ENCODE results near the gene POLRMT.

Gene POLRMT

GRCh38 chr19:582497-583197, 50.7 kb downstream of the POLRMT start:
- TF ChIP-seq POLR2AphosphoS5 (IDR thresholded peaks at IDR 0.05; ENCODE audit: low read depth, low read length) (no peak), FOXP2 (optimal IDR thresholded peaks at IDR 0.05; ENCODE audit: borderline replicate concordance, extremely low read depth, extremely low read length, insufficient read depth) (no peak), REST (IDR thresholded peaks at IDR 0.05; ENCODE audit: insufficient read depth in 1 of 2, low read depth in 2 of 2, low read length in 2 of 2) (no peak), SIN3A (IDR thresholded peaks at IDR 0.05; ENCODE audit: borderline replicate concordance, insufficient read depth, low read length) (no peak), TAF1 (IDR thresholded peaks at IDR 0.05; ENCODE audit: borderline replicate concordance, insufficient read depth, low read length) (no peak)

- TF ChIP-seq SIN3A (IDR thresholded peaks at IDR 0.05; ENCODE audit: borderline replicate concordance, insufficient read depth, low read length) (no peak), FOXP2 (optimal IDR thresholded peaks at IDR 0.05; ENCODE audit: borderline replicate concordance, extremely low read depth, extremely low read length, insufficient read depth) (no peak), REST (IDR thresholded peaks at IDR 0.05; ENCODE audit: insufficient read depth in 1 of 2, low read depth in 2 of 2, low read length in 2 of 2) (no peak), POLR2AphosphoS5 (IDR thresholded peaks at IDR 0.05; ENCODE audit: low read depth, low read length) (no peak), TAF1 (IDR thresholded peaks at IDR 0.05; ENCODE audit: borderline replicate concordance, insufficient read depth, low read length) (no peak)
These were observed 51.8 kb downstream of the POLRMT start for GRCh38 chr19:581399-582111.

- no peak for TF ChIP-seq TAF1 (IDR thresholded peaks at IDR 0.05; ENCODE audit: borderline replicate concordance, insufficient read depth, low read length)
- TF ChIP-seq POLR2AphosphoS5 (IDR thresholded peaks at IDR 0.05; ENCODE audit: low read depth, low read length) = no peak
- TF ChIP-seq REST (IDR thresholded peaks at IDR 0.05; ENCODE audit: insufficient read depth in 1 of 2, low read depth in 2 of 2, low read length in 2 of 2) = no peak
- no peak for TF ChIP-seq FOXP2 (optimal IDR thresholded peaks at IDR 0.05; ENCODE audit: borderline replicate concordance, extremely low read depth, extremely low read length, insufficient read depth)
- no peak for TF ChIP-seq SIN3A (IDR thresholded peaks at IDR 0.05; ENCODE audit: borderline replicate concordance, insufficient read depth, low read length)
These were observed 53.0 kb downstream of the POLRMT start for GRCh38 chr19:580274-580835.

GRCh38 chr19:579842-580155, 53.5 kb downstream of the POLRMT start:
- TF ChIP-seq POLR2AphosphoS5 (IDR thresholded peaks at IDR 0.05; ENCODE audit: low read depth, low read length) = no peak
- no peak for TF ChIP-seq TAF1 (IDR thresholded peaks at IDR 0.05; ENCODE audit: borderline replicate concordance, insufficient read depth, low read length)
- no peak for TF ChIP-seq SIN3A (IDR thresholded peaks at IDR 0.05; ENCODE audit: borderline replicate concordance, insufficient read depth, low read length)
- no peak for TF ChIP-seq REST (IDR thresholded peaks at IDR 0.05; ENCODE audit: insufficient read depth in 1 of 2, low read depth in 2 of 2, low read length in 2 of 2)
- TF ChIP-seq FOXP2 (optimal IDR thresholded peaks at IDR 0.05; ENCODE audit: borderline replicate concordance, extremely low read depth, extremely low read length, insufficient read depth) = no peak
